SH-SY5Y (cell line): ENCODE results near the gene CELSR3.

Source experiments
- GATA2 ChIP-seq: IDR thresholded peaks from 2 replicates; pipeline ENCODE4 v1.6.1; 2011; ENCODE audit warnings: mild to moderate bottlenecking, low read depth, low read length
- GATA3 ChIP-seq: IDR thresholded peaks from 2 replicates; pipeline ENCODE4 v1.6.1; 2011; ENCODE audit warnings: low read depth, mild to moderate bottlenecking, low read length, moderate library complexity

DNA sequence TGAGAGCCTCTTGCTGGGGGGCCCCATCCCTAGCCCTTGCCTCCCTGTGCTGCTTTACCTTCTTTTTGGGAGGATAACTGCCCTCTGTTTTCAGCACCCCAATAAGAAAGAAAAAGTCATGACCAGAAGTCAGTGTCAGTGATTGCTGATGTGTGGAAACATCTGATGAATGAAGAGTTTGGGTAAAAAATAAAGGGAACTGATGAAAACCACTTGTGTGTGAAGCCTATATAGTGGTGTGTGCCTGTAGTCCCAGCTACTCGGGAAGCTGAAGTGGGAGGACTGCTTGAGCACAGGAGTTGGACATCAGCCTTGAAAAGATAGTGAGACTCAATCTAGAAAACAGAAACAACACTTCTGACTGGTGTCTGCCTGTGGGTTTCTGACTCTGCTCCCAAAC lies 9.8 kb upstream of the CELSR3 start:
- TF ChIP-seq GATA3 = no peak
- TF ChIP-seq GATA2 = no peak
